Measurements from ENCODE around the gene MCTP1.

GRCh38 chr5:95251185-95251584, 33.7 kb downstream of the MCTP1 start:
- TF ChIP-seq POLR2A (IDR thresholded peaks at IDR 0.05; ENCODE audit: low read depth, low read length) = no peak
- TF ChIP-seq POLR2AphosphoS5 (IDR thresholded peaks at IDR 0.05; ENCODE audit: low read depth, low read length) = no peak
- TF ChIP-seq TAF1 (IDR thresholded peaks at IDR 0.05; ENCODE audit: borderline replicate concordance, low read depth, low read length) = no peak
